OCI-LY7 (cell line): ENCODE data around the gene SLC35F2.

Experiments
- EZH2phosphoT487 ChIP-seq: fragments of 200-600 bp; sonication (generic); IDR thresholded peaks from 2 replicates; pipeline ENCODE4 v1.6.1; 2018; ENCODE audit warnings: low read depth, borderline replicate concordance, mild to moderate bottlenecking, mixed run types, antibody characterized with exemption, low read length, moderate library complexity, mixed read lengths
- TF ChIP-seq, protein P1 (sequence below): fragments of 200-600 bp; sonication (generic); conservative IDR thresholded peaks from 2 replicates; pipeline ENCODE4 v1.5.1; 2014; ENCODE audit warnings: mild to moderate bottlenecking, antibody characterized with exemption, low read length, moderate library complexity, mixed read lengths

DNA sequence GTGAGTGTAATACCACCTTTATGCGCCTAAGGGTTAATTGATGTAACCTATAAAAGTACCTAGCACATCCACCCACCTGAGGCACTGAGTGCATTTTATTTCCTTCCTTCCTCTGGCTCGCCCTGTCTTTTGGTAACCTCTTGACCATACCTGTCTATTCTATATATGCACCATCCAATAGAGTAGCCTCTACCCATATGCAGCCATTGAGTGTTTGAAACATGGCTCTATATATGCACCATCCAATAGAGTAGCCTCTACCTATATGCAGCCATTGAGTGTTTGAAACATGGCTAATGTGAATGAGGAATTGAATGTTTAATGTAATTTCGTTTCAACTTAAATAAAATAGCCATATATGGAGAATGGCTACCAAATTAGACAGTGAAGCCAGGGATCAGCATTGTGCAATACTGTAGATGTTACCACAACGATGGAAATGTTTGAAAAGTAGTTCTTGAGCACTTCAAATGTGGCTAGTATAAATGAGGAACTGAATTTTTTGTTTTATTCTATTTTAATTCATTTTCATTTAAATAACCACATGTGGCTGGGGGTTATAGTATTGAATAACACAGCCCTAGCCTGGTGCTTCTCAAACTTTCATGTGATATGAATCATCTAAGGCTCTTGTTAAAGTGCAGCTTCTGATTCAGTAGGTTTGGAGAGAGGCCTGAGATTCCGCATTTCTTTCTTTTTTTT, 33.8 kb downstream of the SLC35F2 start:
- TF ChIP-seq, protein P1, sequence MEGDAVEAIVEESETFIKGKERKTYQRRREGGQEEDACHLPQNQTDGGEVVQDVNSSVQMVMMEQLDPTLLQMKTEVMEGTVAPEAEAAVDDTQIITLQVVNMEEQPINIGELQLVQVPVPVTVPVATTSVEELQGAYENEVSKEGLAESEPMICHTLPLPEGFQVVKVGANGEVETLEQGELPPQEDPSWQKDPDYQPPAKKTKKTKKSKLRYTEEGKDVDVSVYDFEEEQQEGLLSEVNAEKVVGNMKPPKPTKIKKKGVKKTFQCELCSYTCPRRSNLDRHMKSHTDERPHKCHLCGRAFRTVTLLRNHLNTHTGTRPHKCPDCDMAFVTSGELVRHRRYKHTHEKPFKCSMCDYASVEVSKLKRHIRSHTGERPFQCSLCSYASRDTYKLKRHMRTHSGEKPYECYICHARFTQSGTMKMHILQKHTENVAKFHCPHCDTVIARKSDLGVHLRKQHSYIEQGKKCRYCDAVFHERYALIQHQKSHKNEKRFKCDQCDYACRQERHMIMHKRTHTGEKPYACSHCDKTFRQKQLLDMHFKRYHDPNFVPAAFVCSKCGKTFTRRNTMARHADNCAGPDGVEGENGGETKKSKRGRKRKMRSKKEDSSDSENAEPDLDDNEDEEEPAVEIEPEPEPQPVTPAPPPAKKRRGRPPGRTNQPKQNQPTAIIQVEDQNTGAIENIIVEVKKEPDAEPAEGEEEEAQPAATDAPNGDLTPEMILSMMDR = no peak
- no peak for TF ChIP-seq EZH2phosphoT487
